GM23338 (cell line): ENCODE results near the gene STX4. TPM values are rescaled to one million over a fixed set of nuclear protein-coding genes. Genes with fewer than 3 reads are reported as not detected.

Source experiments
- ATAC-seq: fragments of 200-7000 bp; cut with Tn5 transposase; 3 replicates; pipeline ENCODE4 v1.9.1; 2020
- DNase-seq: peaks from one replicate; pipeline ENCODE4 v3.0.0-alpha.2; 2015; ENCODE audit warnings: low spot score
- H2AFZ ChIP-seq: fragments of 200-600 bp; sonication (generic); 2 replicates; pipeline ENCODE4 v1.8.0; 2016; ENCODE audit warnings: antibody characterized with exemption, mild to moderate bottlenecking, moderate library complexity
- H3F3A ChIP-seq: fragments of 200-600 bp; sonication (generic); replicated peaks from 2 replicates; pipeline ENCODE4 v1.8.0; 2017; ENCODE audit warnings: antibody characterized with exemption, mixed run types, low read depth
- H3K27ac ChIP-seq: fragments of 200-600 bp; sonication (generic); 2 replicates; pipeline ENCODE4 v1.6.1; 2016; ENCODE audit warnings: low read depth
- H3K27me3 ChIP-seq: fragments of 200-600 bp; sonication (generic); 2 replicates; pipeline ENCODE4 v1.8.0; 2016; ENCODE audit warnings: mild to moderate bottlenecking, mixed run types, moderate library complexity; ENCODE audit not compliant: insufficient read depth
- H3K36me3 ChIP-seq: fragments of 200-600 bp; sonication (generic); 2 replicates; pipeline ENCODE4 v1.8.0; 2016; ENCODE audit warnings: mild to moderate bottlenecking; ENCODE audit not compliant: insufficient read depth
- H3K4me1 ChIP-seq: fragments of 200-600 bp; sonication (generic); 2 replicates; pipeline ENCODE4 v1.8.0; 2016; ENCODE audit warnings: mild to moderate bottlenecking, moderate library complexity; ENCODE audit not compliant: insufficient read depth
- H3K4me2 ChIP-seq: fragments of 200-600 bp; sonication (generic); 2 replicates; pipeline ENCODE4 v1.7.1; 2017; ENCODE audit warnings: mixed run types
- H3K4me3 ChIP-seq: fragments of 200-600 bp; sonication (generic); 2 replicates; pipeline ENCODE4 v1.6.1; 2016; ENCODE audit warnings: mixed run types
- H3K79me2 ChIP-seq: fragments of 200-600 bp; sonication (generic); replicated peaks from 2 replicates; pipeline ENCODE4 v1.8.0; 2017; ENCODE audit warnings: mild to moderate bottlenecking; ENCODE audit not compliant: insufficient read depth
- H3K9me2 ChIP-seq: fragments of 200-600 bp; sonication (generic); 2 replicates; pipeline ENCODE4 v1.8.0; 2017; ENCODE audit not compliant: insufficient read depth
- H4K20me1 ChIP-seq: fragments of 200-600 bp; sonication (generic); replicated peaks from 2 replicates; pipeline ENCODE4 v1.8.0; 2017; ENCODE audit warnings: mild to moderate bottlenecking; ENCODE audit not compliant: insufficient read depth
- H3K27ac Mint-ChIP-seq: 2 replicates; pipeline ENCODE4 v1.8.0; 2020; ENCODE audit warnings: inconsistent platforms, mild to moderate bottlenecking, moderate library complexity, mixed read lengths
- H3K27me3 Mint-ChIP-seq: 3 replicates; pipeline ENCODE4 v1.8.0; 2022; ENCODE audit warnings: low read depth, mild to moderate bottlenecking, moderate library complexity, mixed read lengths, inconsistent platforms; ENCODE audit not compliant: insufficient read depth, poor library complexity
- H3K36me3 Mint-ChIP-seq: 3 replicates; pipeline ENCODE4 v1.8.0; 2021; ENCODE audit warnings: low read depth, mild to moderate bottlenecking, inconsistent platforms, moderate library complexity, mixed read lengths
- H3K4me1 Mint-ChIP-seq: 3 replicates; pipeline ENCODE4 v1.8.0; 2020; ENCODE audit warnings: mild to moderate bottlenecking, inconsistent platforms, mixed read lengths
- H3K4me3 Mint-ChIP-seq: 3 replicates; pipeline ENCODE4 v1.8.0; 2021; ENCODE audit warnings: moderate library complexity, mild to moderate bottlenecking, inconsistent platforms, mixed read lengths
- H3K9me3 Mint-ChIP-seq: 3 replicates; pipeline ENCODE4 v1.8.0; 2020; ENCODE audit warnings: moderate library complexity, mild to moderate bottlenecking, inconsistent platforms, mixed read lengths
- CREB1 ChIP-seq: fragments of 250-450 bp; sonication (Bioruptor Pico); IDR thresholded peaks from 2 replicates; pipeline ENCODE4 v1.5.0; 2020; ENCODE audit warnings: low read depth, mild to moderate bottlenecking, moderate library complexity
- CTCF ChIP-seq, 2 experiments: fragments of 200-600 bp in 1 of 2; sonication (generic) in 1 of 2; conservative IDR thresholded peaks; 2 replicates each; pipeline versions ENCODE4 v1.5.1 to v1.6.1; 2016 to 2017; ENCODE audit warnings: antibody characterized with exemption in 2 of 2, low read depth in 2 of 2, mild to moderate bottlenecking in 2 of 2, moderate library complexity in 1 of 2
- EZH2 ChIP-seq: fragments of 200-600 bp; sonication (generic); IDR thresholded peaks from one replicate; pipeline ENCODE4 v1.8.0; 2017; ENCODE audit warnings: antibody characterized with exemption, mild to moderate bottlenecking, low read depth; ENCODE audit not compliant: unreplicated experiment
- EZH2phosphoT487 ChIP-seq: fragments of 200-600 bp; sonication (generic); IDR thresholded peaks from one replicate; pipeline ENCODE4 v1.8.1; 2018; ENCODE audit warnings: antibody characterized with exemption; ENCODE audit not compliant: unreplicated experiment
- JUNB ChIP-seq: IDR thresholded peaks from one replicate; pipeline ENCODE4 v1.6.1; 2016; ENCODE audit warnings: antibody characterized with exemption; ENCODE audit not compliant: unreplicated experiment
- NANOG ChIP-seq: IDR thresholded peaks from 2 replicates; pipeline ENCODE4 v1.6.1; 2016; ENCODE audit warnings: antibody characterized with exemption, borderline replicate concordance
- POLR2AphosphoS5 ChIP-seq: IDR thresholded peaks from 2 replicates; pipeline ENCODE4 v1.6.1; 2016; ENCODE audit warnings: antibody characterized with exemption, low read depth
- STAT1 ChIP-seq: IDR thresholded peaks from one replicate; pipeline ENCODE4 v1.6.1; 2016; ENCODE audit warnings: antibody characterized with exemption; ENCODE audit not compliant: unreplicated experiment
- ZNF114 ChIP-seq: fragments of 250-450 bp; sonication (Bioruptor Pico); IDR thresholded peaks from 2 replicates; pipeline ENCODE4 v1.5.0; 2020; ENCODE audit warnings: mild to moderate bottlenecking, moderate library complexity
- ZNF331 ChIP-seq: fragments of 250-450 bp; sonication (Bioruptor Pico); IDR thresholded peaks from 2 replicates; pipeline ENCODE4 v1.5.0; 2020; ENCODE audit warnings: low read depth, mild to moderate bottlenecking, moderate library complexity
- polyA plus RNA-seq: library from polyadenylated mRNA; unstranded; fragments of >200 nt; fragmentation: Nextera tagmentation; extraction: Ambion mirVana; gene quantifications from 2 replicates; pipeline ENCODE4 v1.2.1, GENCODE V29; 2016
- total RNA-seq: library from RNA; depleted of rRNA; stranded (reverse); fragments of >200 nt; shearing (Covaris generic); gene quantifications from 2 replicates; pipeline ENCODE4 v1.2.3, GENCODE V29; 2014
- TF ChIP-seq, protein P1 (sequence below): IDR thresholded peaks from 2 replicates; pipeline ENCODE4 v1.6.1; 2016; ENCODE audit warnings: antibody characterized with exemption
- TF ChIP-seq, protein P2 (sequence below): IDR thresholded peaks from one replicate; pipeline ENCODE4 v1.6.1; 2018; ENCODE audit warnings: antibody characterized with exemption; ENCODE audit not compliant: unreplicated experiment
- TF ChIP-seq, protein P3 (sequence below): fragments of 250-450 bp; sonication (Bioruptor Pico); IDR thresholded peaks from 2 replicates; pipeline ENCODE4 v1.5.0; 2020; ENCODE audit warnings: mild to moderate bottlenecking, moderate library complexity

The STX4 gene
- total and polyA plus RNA-seq, 2 experiments from 2014 or later, result 13.0 to 39.3 TPM

GRCh38 chr16:31077592-31078396 is 44.4 kb downstream of the STX4 start:
- no peaks in the 10 kb centered on the region for H3K27me3 ChIP-seq
- H3K36me3 ChIP-seq, result peaks cover 7% of the 10 kb centered on the region; the same call in 1 of the 2 replicates
- Mint-ChIP-seq H3K4me3 (no peak overlapping the region), H3K27ac (no peak overlapping the region), H3K36me3 (peaks cover 53% of the 10 kb centered on the region), H3K9me3 (no peaks in the 10 kb centered on the region; the same call in 2 of the 3 replicates), H3K27me3 (peaks cover 10% of the 10 kb centered on the region), H3K4me1 (peaks cover 7% of the 10 kb centered on the region)
- no peak overlapping the region for H2AFZ ChIP-seq
- no peak overlapping the region for H3K4me3 ChIP-seq
- H3K79me2 ChIP-seq, result peaks cover 23% of the 10 kb centered on the region
- H4K20me1 ChIP-seq, result no peaks in the 10 kb centered on the region; the same call in 1 of the 2 replicates
- no peak for TF ChIP-seq EZH2phosphoT487
- no peak for TF ChIP-seq CREB1
- TF ChIP-seq JUNB, result no peak
- no peak for TF ChIP-seq EZH2
- TF ChIP-seq, protein P1, sequence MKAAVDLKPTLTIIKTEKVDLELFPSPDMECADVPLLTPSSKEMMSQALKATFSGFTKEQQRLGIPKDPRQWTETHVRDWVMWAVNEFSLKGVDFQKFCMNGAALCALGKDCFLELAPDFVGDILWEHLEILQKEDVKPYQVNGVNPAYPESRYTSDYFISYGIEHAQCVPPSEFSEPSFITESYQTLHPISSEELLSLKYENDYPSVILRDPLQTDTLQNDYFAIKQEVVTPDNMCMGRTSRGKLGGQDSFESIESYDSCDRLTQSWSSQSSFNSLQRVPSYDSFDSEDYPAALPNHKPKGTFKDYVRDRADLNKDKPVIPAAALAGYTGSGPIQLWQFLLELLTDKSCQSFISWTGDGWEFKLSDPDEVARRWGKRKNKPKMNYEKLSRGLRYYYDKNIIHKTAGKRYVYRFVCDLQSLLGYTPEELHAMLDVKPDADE, result no peak
- TF ChIP-seq, protein P2, sequence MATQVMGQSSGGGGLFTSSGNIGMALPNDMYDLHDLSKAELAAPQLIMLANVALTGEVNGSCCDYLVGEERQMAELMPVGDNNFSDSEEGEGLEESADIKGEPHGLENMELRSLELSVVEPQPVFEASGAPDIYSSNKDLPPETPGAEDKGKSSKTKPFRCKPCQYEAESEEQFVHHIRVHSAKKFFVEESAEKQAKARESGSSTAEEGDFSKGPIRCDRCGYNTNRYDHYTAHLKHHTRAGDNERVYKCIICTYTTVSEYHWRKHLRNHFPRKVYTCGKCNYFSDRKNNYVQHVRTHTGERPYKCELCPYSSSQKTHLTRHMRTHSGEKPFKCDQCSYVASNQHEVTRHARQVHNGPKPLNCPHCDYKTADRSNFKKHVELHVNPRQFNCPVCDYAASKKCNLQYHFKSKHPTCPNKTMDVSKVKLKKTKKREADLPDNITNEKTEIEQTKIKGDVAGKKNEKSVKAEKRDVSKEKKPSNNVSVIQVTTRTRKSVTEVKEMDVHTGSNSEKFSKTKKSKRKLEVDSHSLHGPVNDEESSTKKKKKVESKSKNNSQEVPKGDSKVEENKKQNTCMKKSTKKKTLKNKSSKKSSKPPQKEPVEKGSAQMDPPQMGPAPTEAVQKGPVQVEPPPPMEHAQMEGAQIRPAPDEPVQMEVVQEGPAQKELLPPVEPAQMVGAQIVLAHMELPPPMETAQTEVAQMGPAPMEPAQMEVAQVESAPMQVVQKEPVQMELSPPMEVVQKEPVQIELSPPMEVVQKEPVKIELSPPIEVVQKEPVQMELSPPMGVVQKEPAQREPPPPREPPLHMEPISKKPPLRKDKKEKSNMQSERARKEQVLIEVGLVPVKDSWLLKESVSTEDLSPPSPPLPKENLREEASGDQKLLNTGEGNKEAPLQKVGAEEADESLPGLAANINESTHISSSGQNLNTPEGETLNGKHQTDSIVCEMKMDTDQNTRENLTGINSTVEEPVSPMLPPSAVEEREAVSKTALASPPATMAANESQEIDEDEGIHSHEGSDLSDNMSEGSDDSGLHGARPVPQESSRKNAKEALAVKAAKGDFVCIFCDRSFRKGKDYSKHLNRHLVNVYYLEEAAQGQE, result no peak
- TF ChIP-seq NANOG, result no peak
- TF ChIP-seq CTCF (conservative IDR thresholded peaks at IDR 0.05; ENCODE audit: low read depth in 2 of 2), result no peak; a peak in 1 of 4 replicates
- TF ChIP-seq, protein P3, sequence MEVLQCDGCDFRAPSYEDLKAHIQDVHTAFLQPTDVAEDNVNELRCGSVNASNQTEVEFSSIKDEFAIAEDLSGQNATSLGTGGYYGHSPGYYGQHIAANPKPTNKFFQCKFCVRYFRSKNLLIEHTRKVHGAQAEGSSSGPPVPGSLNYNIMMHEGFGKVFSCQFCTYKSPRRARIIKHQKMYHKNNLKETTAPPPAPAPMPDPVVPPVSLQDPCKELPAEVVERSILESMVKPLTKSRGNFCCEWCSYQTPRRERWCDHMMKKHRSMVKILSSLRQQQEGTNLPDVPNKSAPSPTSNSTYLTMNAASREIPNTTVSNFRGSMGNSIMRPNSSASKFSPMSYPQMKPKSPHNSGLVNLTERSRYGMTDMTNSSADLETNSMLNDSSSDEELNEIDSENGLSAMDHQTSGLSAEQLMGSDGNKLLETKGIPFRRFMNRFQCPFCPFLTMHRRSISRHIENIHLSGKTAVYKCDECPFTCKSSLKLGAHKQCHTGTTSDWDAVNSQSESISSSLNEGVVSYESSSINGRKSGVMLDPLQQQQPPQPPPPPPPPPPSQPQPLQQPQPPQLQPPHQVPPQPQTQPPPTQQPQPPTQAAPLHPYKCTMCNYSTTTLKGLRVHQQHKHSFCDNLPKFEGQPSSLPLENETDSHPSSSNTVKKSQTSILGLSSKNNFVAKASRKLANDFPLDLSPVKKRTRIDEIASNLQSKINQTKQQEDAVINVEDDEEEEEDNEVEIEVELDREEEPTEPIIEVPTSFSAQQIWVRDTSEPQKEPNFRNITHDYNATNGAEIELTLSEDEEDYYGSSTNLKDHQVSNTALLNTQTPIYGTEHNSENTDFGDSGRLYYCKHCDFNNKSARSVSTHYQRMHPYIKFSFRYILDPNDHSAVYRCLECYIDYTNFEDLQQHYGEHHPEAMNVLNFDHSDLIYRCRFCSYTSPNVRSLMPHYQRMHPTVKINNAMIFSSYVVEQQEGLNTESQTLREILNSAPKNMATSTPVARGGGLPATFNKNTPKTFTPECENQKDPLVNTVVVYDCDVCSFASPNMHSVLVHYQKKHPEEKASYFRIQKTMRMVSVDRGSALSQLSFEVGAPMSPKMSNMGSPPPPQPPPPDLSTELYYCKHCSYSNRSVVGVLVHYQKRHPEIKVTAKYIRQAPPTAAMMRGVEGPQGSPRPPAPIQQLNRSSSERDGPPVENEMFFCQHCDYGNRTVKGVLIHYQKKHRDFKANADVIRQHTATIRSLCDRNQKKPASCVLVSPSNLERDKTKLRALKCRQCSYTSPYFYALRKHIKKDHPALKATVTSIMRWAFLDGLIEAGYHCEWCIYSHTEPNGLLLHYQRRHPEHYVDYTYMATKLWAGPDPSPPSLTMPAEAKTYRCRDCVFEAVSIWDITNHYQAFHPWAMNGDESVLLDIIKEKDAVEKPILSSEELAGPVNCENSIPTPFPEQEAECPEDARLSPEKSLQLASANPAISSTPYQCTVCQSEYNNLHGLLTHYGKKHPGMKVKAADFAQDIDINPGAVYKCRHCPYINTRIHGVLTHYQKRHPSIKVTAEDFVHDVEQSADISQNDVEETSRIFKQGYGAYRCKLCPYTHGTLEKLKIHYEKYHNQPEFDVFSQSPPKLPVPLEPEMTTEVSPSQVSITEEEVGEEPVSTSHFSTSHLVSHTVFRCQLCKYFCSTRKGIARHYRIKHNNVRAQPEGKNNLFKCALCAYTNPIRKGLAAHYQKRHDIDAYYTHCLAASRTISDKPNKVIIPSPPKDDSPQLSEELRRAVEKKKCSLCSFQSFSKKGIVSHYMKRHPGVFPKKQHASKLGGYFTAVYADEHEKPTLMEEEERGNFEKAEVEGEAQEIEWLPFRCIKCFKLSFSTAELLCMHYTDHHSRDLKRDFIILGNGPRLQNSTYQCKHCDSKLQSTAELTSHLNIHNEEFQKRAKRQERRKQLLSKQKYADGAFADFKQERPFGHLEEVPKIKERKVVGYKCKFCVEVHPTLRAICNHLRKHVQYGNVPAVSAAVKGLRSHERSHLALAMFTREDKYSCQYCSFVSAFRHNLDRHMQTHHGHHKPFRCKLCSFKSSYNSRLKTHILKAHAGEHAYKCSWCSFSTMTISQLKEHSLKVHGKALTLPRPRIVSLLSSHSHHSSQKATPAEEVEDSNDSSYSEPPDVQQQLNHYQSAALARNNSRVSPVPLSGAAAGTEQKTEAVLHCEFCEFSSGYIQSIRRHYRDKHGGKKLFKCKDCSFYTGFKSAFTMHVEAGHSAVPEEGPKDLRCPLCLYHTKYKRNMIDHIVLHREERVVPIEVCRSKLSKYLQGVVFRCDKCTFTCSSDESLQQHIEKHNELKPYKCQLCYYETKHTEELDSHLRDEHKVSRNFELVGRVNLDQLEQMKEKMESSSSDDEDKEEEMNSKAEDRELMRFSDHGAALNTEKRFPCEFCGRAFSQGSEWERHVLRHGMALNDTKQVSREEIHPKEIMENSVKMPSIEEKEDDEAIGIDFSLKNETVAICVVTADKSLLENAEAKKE (CRISPR knock-in tag), result no peak
- no peak for TF ChIP-seq ZNF331 (CRISPR knock-in tag)
- TF ChIP-seq POLR2AphosphoS5, result no peak
- no peak for TF ChIP-seq STAT1
- no peak for TF ChIP-seq ZNF114 (CRISPR knock-in tag)
- DNase-seq (peak; percentile 35), ATAC-seq (no peak)
- no peak overlapping the region for H3K27ac ChIP-seq
- peaks cover 4% of the 10 kb centered on the region; the same call in 1 of the 2 replicates for H3K4me1 ChIP-seq
- no peaks in the 10 kb centered on the region for H3K9me2 ChIP-seq
- no peak overlapping the region for H3K4me2 ChIP-seq
- H3F3A ChIP-seq, result no peaks in the 10 kb centered on the region
